Endometrial microvascular endothelial cells (primary cell): ENCODE data around the gene ARTN. TPM values are rescaled to one million over a fixed set of nuclear protein-coding genes. Genes with fewer than 3 reads are reported as not detected.

Experiments
- in situ Hi-C: cut with HindIII; loops from 2 replicates; pipeline ENCODE4 v1.10.0; 2017; ENCODE audit warnings: low sequenced_read_pairs, low pct_unique_long_range_greater_than_20kb; ENCODE audit errors: inconsistent ontology term
- total RNA-seq: library from RNA; depleted of rRNA; stranded (reverse); fragments of >200 nt; gene quantifications from one replicate; pipeline ENCODE4 v1.2.3, GENCODE V29; 2015; ENCODE audit errors: inconsistent ontology term

Gene ARTN
- total RNA-seq, 1 donor from 2014 or later = not detected

DNA sequence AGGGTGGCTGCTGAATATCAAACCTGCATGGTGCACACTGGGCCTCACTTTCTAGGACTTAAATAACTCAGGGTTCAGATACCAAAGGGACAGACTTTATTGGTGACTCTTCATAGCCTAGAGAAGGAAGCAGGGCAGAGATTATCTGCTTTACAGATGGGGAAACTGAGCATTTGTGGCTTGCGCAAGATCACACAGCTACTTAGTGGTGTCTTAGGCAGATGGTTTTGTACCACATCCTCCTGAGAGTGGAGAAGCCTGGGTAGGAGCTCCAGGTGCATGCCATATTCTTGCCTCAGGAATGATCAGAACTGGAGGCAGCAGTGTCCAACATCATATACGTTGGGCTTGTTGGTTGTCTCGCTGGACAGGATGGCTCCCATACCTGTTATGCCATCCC lies 29.4 kb downstream of the ARTN start:
- in situ Hi-C loops = no loop called here

DNA sequence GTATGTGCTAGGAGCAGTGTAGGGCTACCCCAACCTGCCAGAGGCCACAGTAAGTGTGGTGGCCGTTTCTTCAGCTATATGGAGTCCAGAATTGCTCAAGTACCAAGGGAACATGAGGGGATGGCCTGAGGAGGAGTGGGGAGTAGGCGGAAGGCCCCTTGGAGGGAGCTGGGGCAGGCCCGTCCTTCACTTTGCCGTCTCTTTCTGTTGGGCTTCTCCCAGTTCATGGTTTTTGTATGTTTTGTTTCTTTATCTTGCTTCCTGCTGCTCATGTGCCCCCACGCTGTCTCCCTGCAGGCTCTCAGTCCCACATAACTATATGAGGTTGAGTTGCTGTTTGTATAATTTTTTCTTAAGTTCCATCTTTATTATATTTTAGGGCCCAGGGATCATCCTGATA lies 30.3 kb downstream of the ARTN start:
- in situ Hi-C loops = no loop called here

DNA sequence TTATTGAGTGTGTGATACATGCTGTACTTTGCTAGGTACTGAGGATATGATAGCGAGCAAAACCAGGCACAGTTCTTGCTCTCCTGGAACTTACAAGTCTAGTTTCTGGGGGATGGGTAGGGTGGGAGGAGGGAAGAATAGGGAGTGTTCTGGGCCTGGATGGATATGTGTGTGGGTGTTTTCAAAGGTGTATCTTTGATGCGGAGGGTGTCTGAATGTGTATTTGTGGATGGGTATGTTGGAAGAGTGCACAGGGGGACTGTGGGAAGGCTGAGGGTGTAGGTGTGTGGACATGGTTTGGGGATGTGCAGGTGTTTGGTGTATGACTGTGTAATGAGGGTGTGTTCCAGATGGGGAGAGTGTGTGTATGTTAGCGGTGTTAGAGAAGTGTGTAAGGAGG lies 31.7 kb downstream of the ARTN start:
- in situ Hi-C loops = no loop called here

DNA sequence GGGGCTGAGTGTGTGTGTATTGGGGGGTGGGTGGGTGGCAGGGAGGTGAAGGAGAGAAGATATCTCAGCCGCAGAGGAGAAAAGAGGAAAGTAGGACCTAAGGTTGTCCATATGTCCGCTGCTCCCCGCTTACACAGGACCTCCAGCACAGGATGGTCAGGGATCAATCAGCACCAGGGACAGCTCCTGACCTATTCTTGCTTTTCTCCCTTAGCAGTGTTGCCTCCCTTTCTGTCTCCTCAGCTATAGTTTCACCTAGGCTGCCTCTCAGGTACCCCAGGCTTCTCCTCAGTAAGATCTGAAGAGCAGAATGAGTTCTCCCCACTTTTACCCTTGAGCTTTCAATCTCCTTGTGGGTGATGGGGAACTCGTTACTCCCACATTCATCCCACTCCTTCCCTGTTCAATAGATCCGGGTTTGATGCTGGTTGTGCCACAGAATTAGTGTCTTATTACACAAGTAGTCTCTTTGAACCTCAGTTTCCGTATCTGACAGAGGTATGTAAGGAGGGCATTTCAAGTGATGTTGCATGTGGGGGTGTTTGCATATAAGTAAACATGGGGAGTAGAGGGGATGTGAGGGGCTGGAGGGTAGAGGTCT lies 34.8 kb downstream of the ARTN start:
- in situ Hi-C loops = no loop called here

DNA sequence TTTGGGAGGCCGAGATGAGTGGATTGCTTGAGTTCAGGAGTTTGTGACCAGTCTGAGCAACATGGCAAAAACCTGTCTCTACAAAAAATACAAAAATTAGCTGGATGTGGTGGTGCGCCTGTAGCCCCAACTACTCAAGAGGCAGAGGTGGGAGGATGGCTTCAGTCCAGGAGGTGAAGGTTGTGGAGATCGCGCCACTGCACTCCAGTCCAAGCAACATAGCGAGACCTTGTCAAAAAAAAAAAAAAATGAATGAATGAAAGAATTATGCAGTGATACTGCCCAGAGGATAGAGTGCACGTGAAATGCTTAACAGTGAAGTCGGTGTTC lies 35.8 kb downstream of the ARTN start:
- in situ Hi-C loops = no loop called here

DNA sequence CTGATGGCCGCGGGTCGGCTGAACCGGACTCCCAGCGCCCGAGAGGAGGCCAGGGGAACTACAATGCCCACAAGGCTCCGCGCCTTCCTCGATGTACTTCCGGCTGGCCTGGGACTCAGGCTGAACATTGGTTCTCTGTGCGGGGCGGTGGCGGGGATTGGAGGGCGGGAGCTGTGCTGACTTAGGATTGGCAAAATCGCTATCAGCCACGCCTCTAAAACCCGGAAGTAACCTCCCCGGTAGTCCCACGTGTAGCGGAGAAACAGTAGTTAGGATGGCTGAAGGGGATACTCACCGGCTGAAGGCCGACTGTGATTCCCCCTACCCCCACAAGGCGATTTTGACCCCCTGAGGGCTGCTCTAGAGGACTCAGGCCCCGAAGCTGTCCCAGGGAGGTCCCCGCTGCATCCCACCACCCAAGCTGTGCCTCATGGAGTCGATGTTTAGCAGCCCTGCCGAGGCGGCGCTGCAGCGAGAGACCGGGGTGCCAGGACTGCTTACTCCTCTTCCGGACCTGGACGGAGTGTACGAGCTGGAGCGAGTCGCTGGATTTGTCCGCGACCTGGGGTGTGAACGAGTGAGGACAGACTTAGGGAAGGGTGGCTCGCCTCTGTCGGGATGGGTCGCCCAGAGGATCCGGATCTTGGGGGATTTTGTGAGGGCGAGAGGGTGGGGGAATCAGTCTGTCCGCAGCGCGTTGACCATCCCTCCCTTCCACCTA lies 36.3 kb downstream of the ARTN start, which contains the start of gene DPH2:
Gene DPH2 (plus strand): TSS at position 265 of the 721 bp plus-strand sequence. CDS start 166 bp downstream, at position 431.
- in situ Hi-C loops = no loop called here

DNA sequence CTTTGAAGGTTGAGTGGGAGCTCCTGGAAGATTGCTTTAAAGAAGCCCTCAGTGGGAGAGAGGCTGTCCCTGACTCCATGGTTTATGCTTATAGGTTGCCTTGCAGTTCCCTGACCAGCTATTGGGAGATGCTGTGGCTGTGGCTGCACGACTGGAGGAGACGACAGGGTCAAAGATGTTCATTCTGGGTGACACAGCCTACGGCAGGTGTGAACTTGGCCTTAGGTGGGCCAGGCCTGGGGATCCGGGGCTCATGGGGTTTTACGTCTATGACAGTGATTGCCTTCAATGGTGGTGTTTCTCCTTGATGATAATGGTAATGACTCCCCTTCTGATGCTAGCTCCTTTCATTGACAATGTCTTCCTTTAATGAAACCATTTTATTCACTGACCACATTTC lies 36.9 kb downstream of the ARTN start:
- in situ Hi-C loops = no loop called here

DNA sequence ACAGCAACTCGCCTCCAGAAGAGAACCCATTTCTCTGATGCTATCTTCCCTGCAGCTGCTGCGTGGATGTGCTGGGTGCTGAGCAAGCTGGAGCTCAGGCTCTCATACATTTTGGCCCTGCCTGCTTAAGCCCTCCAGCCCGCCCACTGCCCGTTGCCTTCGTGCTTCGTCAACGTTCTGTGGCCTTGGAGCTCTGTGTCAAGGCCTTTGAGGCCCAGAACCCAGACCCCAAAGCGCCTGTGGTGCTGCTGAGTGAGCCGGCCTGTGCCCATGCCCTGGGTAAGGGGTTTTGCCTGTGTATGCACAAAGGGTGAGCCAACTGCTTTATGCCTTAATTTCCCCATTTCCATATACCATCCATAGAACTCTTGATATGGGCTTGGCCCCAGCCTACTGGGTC lies 37.3 kb downstream of the ARTN start:
- in situ Hi-C loops = no loop called here

DNA sequence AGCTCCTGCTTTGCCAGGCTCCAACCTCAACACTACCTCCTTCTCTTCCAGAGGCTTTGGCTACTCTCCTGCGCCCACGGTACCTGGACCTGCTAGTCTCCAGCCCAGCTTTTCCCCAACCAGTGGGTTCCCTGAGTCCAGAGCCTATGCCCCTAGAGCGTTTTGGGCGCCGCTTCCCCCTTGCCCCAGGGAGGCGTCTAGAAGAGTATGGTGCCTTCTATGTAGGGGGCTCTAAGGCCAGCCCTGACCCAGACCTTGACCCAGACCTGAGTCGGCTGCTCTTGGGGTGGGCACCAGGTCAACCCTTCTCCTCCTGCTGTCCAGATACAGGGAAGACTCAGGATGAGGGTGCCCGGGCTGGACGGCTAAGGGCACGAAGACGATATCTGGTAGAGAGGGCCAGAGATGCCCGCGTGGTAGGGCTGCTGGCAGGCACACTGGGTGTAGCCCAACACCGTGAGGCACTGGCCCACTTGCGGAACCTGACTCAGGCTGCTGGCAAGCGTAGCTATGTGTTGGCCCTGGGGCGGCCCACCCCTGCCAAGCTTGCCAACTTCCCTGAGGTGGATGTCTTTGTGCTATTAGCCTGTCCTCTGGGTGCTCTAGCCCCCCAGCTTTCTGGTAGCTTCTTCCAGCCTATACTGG lies 37.9 kb downstream of the ARTN start:
- in situ Hi-C loops = no loop called here

DNA sequence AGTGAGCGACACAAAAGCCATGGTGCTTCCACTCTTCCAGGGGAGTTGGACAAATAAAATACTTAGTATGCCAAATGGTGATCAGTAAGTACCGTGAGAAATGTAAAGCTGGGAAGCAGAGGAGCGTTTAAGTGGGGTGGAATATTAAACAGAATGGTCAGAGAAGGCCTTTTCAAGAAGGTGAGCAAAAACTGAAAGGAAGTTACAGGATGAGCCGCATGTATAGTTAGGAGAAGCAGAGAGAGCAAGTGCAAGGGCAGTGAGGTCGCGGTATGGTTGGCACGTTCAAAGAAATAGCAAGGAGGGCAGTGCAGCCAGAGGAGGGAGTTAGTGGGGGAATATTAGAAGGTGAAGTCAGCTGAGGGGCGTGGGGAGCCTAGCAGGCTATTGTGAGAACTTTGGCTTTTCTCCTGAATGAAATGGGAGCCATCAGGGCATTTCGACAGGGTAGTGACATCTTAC lies 40.4 kb downstream of the ARTN start:
- in situ Hi-C loops = no loop called here

DNA sequence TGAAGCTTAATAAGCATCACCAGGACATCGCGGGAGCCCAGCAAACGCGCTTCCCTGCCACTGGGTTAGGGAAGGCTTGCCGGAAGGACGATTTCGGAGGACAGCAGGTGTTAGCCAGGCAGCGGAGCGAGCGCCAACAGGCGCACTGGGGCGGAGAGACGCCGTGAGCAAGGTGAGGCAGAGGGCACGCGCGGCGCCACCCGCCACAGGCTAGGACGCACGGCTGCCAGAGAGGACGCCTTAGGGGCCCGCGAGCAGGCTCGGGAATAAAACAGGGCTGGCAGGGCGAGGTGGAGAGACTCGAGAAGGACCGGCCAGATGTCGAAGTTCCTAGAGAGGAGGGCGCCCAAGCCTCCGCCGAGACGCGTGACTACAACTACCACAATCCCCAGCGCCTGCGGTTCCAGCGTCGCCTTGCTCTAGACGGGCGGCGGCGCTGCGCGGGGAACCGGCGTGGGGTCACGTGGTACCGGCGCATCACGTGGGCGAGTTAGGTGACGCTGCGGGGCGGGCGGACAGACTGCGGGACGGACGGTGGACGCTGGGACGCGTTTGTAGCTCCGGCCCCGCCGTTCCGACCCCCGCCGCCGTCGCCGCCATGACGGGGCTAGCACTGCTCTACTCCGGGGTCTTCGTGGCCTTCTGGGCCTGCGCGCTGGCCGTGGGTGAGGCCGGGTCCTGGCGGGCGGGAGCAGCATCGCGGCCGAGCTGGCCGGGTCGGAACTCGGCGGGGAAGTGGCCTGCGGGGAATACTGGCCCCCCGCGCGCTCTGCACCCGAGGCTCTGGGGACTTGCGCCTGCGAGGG lies 41.0 kb downstream of the ARTN start, which contains the start of gene ATP6V0B:
Gene ATP6V0B (plus strand): TSS at position 518 of the 806 bp plus-strand sequence. CDS start 81 bp downstream, at position 599.
- in situ Hi-C loops = no loop called here

DNA sequence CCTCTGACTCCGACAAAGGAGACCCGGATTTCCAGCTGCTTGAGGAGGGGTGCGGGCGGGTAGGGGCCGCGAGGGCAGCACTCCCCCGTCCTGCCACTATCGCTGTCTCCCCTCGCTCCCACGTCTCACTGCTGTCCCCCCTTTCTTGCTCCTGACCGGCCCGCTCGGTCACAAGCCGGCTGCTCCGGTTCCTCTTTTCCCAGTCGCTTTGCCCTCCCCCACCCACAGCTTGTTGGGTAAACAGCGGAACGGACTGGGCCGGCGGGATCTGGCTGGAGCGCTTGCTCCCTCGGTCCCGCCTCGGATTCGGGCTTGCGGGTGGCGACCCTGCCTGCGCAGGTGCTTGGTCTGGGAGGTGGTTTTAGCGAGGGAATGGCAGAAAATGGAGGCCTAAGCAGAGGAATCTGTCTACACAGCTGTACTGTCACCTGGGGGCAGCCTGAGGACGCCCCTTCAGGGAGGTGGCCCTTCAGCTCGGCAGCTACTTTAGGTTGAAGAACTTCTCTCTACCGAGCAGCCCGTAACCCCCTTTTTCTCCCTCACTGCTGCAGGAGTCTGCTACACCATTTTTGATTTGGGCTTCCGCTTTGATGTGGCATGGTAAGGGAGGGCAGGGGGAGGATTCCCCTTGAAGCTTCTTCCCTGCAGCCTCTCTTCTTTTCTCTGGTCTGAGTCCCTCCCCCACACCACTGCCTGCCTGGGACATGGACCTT lies 41.8 kb downstream of the ARTN start:
- in situ Hi-C loops = no loop called here

DNA sequence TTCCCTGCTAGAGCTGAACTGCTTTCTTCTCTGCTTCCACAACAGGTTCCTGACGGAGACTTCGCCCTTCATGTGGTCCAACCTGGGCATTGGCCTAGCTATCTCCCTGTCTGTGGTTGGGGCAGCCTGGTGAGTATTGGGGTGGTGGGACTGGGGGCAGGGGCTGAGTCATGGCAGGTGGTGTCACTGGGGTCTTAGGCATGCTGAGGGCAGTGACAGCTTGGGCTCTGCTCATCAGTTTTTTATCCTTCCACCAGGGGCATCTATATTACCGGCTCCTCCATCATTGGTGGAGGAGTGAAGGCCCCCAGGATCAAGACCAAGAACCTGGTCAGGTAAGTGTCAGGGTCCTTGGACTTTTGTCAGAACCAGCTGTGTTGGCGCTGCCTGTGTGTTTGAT lies 42.4 kb downstream of the ARTN start:
- in situ Hi-C loops = no loop called here

DNA sequence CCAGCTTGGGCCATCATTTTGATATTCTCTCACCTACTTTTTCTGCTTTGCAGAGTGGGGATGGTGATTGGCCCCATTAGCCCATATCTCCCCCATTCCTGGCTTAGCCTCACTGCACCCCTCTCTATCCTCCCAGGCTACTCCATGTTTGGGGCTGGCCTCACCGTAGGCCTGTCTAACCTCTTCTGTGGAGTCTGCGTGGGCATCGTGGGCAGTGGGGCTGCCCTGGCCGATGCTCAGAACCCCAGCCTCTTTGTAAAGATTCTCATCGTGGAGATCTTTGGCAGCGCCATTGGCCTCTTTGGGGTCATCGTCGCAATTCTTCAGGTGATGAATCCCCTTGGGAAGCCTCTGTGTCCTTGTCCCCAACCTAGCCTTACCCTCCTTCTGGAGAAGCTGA lies 43.3 kb downstream of the ARTN start:
- in situ Hi-C loops = no loop called here

DNA sequence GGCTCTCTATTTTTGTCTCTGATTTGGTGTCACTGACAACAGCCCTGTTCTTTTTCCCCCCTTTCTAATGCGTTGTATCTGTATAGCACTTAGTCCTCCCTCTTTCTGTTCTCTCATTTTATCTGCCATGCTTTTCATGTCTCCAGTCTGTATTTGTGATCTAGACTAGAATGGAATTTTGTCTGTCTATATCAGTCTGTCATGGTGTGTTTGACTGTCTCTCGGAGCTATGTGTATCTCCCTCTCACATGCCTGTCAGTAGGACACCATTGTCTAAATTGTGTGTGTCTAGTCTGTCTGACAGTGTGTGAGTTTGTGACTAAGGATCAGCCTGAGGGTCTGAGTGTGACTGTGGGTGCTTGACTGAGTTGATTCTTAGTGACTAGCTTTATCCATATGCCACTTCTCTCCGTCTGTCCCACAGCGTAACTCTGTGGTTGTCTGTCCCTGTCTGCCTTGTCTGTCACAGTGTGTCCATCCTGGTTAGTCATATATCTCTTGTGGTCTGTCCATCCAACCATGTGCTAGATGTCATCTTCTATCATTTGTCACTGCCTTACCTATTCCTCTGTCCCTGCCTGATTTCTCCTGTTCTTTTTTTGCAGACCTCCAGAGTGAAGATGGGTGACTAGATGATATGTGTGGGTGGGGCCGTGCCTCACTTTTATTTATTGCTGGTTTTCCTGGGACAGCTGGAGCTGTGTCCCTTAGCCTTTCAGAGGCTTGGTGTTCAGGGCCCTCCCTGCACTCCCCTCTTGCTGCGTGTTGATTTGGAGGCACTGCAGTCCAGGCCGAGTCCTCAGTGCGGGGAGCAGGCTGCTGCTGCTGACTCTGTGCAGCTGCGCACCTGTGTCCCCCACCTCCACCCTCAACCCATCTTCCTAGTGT lies 44.0 kb downstream of the ARTN start:
- in situ Hi-C loops = no loop called here

DNA sequence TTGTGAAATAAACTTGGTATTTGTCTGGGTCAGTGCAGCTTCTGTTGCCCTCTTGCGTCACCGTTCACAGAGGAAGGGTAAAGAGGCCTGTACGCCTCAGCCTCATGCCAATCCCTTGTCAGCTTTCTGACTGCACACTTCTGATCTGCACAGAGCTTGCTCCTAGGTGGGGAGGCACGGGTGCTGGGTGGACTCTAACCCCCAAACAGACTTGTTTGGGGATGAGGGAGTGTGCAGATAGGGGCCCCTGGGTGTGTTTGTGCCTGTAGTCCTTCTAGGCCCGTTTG lies 44.6 kb downstream of the ARTN start:
- in situ Hi-C loops = no loop called here

DNA sequence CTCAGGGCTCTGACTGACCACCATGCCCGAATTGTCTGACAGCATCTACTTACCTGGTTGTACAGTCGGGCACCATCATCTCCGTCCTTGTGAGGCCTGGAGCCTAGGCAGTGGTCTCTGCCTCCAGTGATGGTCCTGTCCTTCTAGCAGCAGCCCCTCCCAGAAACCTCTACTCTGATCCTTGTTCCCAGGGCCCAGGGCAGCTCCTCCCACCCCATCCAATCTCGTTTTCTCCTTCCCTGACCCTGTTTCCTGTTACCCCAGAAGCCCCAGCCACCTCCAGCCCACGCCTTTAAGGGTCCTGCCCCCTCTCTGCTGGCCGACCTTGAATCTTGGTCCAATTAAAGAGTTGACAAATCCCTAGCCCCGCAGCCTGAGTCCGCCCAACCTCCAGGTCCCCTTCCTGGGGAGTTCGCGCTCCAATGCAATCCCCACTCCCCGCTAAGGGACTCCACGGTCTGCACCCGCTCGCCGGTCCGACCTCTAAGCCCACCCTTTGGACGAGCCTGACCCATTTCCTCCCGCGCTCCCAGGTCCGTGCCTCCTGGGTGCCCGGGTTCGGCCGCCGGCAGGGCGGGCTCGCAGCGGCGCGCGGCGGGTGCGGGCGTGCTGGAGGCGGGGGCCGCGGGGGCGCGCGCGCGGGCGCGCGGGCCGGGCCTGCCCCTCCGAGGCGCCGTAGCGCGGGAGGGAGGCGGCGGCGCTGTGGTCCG lies 45.1 kb downstream of the ARTN start, which contains the start of gene B4GALT2:
Gene B4GALT2 (plus strand): TSS at position 660 of the 710 bp plus-strand sequence. CDS start 1,951 bp downstream, outside the sequence.
- in situ Hi-C loops = no loop called here

DNA sequence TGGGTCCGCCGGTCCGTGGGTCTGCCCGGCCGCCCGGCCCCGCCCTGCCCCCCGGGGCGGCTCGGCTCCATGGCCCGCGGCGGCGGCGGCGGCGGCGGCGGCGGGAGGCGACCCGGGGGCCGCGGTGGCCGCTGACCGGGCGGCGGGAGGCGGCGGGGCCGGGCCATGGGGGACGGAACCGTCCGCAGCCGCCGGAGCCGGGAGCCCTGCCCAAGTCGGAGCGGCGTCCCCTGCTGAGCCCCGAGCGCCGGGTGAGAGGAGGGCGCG lies 45.6 kb downstream of the ARTN start:
- in situ Hi-C loops = no loop called here
